SK-N-MC (cell line): ENCODE results near the gene PMP22.

Experiments used
- EZH2 ChIP-seq: fragments of 200-600 bp; sonication (generic); IDR thresholded peaks from one replicate; pipeline ENCODE4 v1.6.1; 2017; ENCODE audit warnings: antibody characterized with exemption
- POLR2AphosphoS5 ChIP-seq: IDR thresholded peaks from 2 replicates; pipeline ENCODE4 v1.6.1; 2012; ENCODE audit warnings: mild to moderate bottlenecking, low read depth, low read length, borderline replicate concordance

- TF ChIP-seq POLR2AphosphoS5 = no peak
- TF ChIP-seq EZH2 = no peak
Measured at GRCh38 chr17:15180121-15180561, 85.0 kb downstream of the PMP22 start.
